GM18907 (cell line): ENCODE data around the gene DUS1L.

Experiments used
- ATAC-seq: cut with Tn5 transposase; IDR thresholded peaks from one replicate; pipeline ENCODE4 v1.9.1; 2021; ENCODE audit warnings: mild to moderate bottlenecking, moderate library complexity; ENCODE audit not compliant: unreplicated experiment

The DUS1L gene

GRCh38 chr17:82077617-82078358 is 12.2 kb upstream of the DUS1L start:
- ATAC-seq = no peak

- no peak for ATAC-seq
Observed at GRCh38 chr17:82076785-82077591, 11.4 kb upstream of the DUS1L start.

GRCh38 chr17:82076018-82076784 is 10.6 kb upstream of the DUS1L start:
- no peak for ATAC-seq

GRCh38 chr17:82073446-82073845 is 7.8 kb upstream of the DUS1L start:
- ATAC-seq = no peak

GRCh38 chr17:82072827-82073226 is 7.2 kb upstream of the DUS1L start:
- no peak for ATAC-seq

GRCh38 chr17:82070611-82071010 is 5.0 kb upstream of the DUS1L start:
- no peak for ATAC-seq

- peak; percentile 19 for ATAC-seq
Observed at GRCh38 chr17:82065193-82065637, 389 bp downstream of the DUS1L start.

- no peak for ATAC-seq
Observed at GRCh38 chr17:82064433-82065192, 991 bp downstream of the DUS1L start.

- no peak for ATAC-seq
Observed at GRCh38 chr17:82063424-82064415, 1.9 kb downstream of the DUS1L start.

- no peak for ATAC-seq
Observed at GRCh38 chr17:82062984-82063368, 2.6 kb downstream of the DUS1L start.

GRCh38 chr17:82062076-82062983 is 3.3 kb downstream of the DUS1L start:
- ATAC-seq = no peak

GRCh38 chr17:82061047-82061925 is 4.3 kb downstream of the DUS1L start:
- ATAC-seq = no peak

GRCh38 chr17:82060614-82061013 is 5.0 kb downstream of the DUS1L start:
- no peak for ATAC-seq

- ATAC-seq = no peak
Observed at GRCh38 chr17:82060001-82060380, 5.6 kb downstream of the DUS1L start.

GRCh38 chr17:82059272-82060000 is 6.2 kb downstream of the DUS1L start:
- no peak for ATAC-seq

- no peak for ATAC-seq
Observed at GRCh38 chr17:82058855-82059249, 6.8 kb downstream of the DUS1L start.
